Mesenchymal stem cell (in vitro differentiated cells and primary cell): ENCODE data around the gene HSPA9.

Experiments
- DNase-seq: peaks from one replicate; pipeline ENCODE4 v3.0.0-alpha.2; 2013
- H2AFZ ChIP-seq: one replicate; pipeline ENCODE4 v1.6.1; 2013; ENCODE audit warnings: low read depth, mild to moderate bottlenecking, control low read depth, inconsistent platforms, low read length, moderate library complexity
- H2AK5ac ChIP-seq: 2 replicates; pipeline ENCODE4 v1.6.1; 2013; ENCODE audit warnings: low read length, moderate library complexity, mild to moderate bottlenecking, inconsistent platforms; ENCODE audit not compliant: severe bottlenecking
- H2BK120ac ChIP-seq: one replicate; pipeline ENCODE4 v1.6.1; 2013; ENCODE audit warnings: low read depth, mild to moderate bottlenecking, inconsistent platforms, low read length, moderate library complexity
- H2BK12ac ChIP-seq, 2 experiments: one replicate each; pipeline ENCODE4 v1.6.1; 2013; ENCODE audit warnings: inconsistent platforms in 2 of 2, low read length in 2 of 2, mild to moderate bottlenecking in 2 of 2, moderate library complexity in 2 of 2, control low read depth in 1 of 2
- H2BK15ac ChIP-seq: one replicate; pipeline ENCODE4 v1.6.1; 2013; ENCODE audit warnings: mild to moderate bottlenecking, low read depth, inconsistent platforms; ENCODE audit not compliant: poor library complexity, severe bottlenecking
- H2BK5ac ChIP-seq: 2 replicates; pipeline ENCODE4 v1.6.1; 2013; ENCODE audit warnings: low read depth, mild to moderate bottlenecking, low read length, control low read depth, inconsistent platforms; ENCODE audit not compliant: poor library complexity, severe bottlenecking
- H3K14ac ChIP-seq, 2 experiments: one replicate each; pipeline ENCODE4 v1.6.1; 2013; ENCODE audit warnings: inconsistent platforms in 2 of 2, low read length in 2 of 2, control low read depth in 1 of 2, mild to moderate bottlenecking in 1 of 2, moderate library complexity in 1 of 2
- H3K18ac ChIP-seq, 2 experiments: one replicate each; pipeline ENCODE4 v1.6.1; 2013; ENCODE audit warnings: inconsistent platforms in 2 of 2, low read length in 2 of 2, control low read depth in 1 of 2, low read depth in 1 of 2, mild to moderate bottlenecking in 1 of 2
- H3K23ac ChIP-seq, 2 experiments: one replicate each; pipeline ENCODE4 v1.6.1; 2013; ENCODE audit warnings: inconsistent platforms in 2 of 2, low read length in 2 of 2, mild to moderate bottlenecking in 2 of 2, moderate library complexity in 2 of 2, control low read depth in 1 of 2
- H3K27ac ChIP-seq: 2 replicates; pipeline ENCODE4 v1.5.1; 2013; ENCODE audit warnings: mild to moderate bottlenecking, moderate library complexity, low read length, control low read depth, inconsistent platforms; ENCODE audit not compliant: poor library complexity, severe bottlenecking
- H3K27me3 ChIP-seq, 2 experiments: 2 replicates each; pipeline versions ENCODE4 v1.6.1 to v1.7.0; 2013; ENCODE audit warnings: low read length in 2 of 2, mild to moderate bottlenecking in 2 of 2, moderate library complexity in 2 of 2, control low read depth in 1 of 2, inconsistent platforms in 1 of 2; ENCODE audit not compliant: control insufficient read depth in 1 of 2, insufficient read depth in 1 of 2
- H3K36me3 ChIP-seq, 2 experiments: 2 replicates each; pipeline versions ENCODE4 v1.6.1 to v1.7.0; 2013; ENCODE audit warnings: low read length in 2 of 2, control low read depth in 1 of 2, inconsistent platforms in 1 of 2, low read depth in 1 of 2, mild to moderate bottlenecking in 1 of 2; ENCODE audit not compliant: insufficient read depth in 2 of 2, control insufficient read depth in 1 of 2
- H3K4ac ChIP-seq, 2 experiments: one replicate each; pipeline ENCODE4 v1.6.1; 2013; ENCODE audit warnings: inconsistent platforms in 2 of 2, low read length in 2 of 2, mild to moderate bottlenecking in 2 of 2, moderate library complexity in 2 of 2, control low read depth in 1 of 2, low read depth in 1 of 2
- H3K4me1 ChIP-seq: 2 replicates; pipeline ENCODE4 v1.6.1; 2013; ENCODE audit warnings: low read depth, low read length, control low read depth; ENCODE audit not compliant: control insufficient read depth, insufficient read depth
- H3K4me2 ChIP-seq: 2 replicates; pipeline ENCODE4 v1.6.1; 2013; ENCODE audit warnings: low read length, mild to moderate bottlenecking, inconsistent platforms; ENCODE audit not compliant: poor library complexity, severe bottlenecking
- H3K4me3 ChIP-seq, 2 experiments: 2 replicates each; pipeline versions ENCODE4 v1.5.1 to v1.7.0; 2013; ENCODE audit warnings: low read length in 2 of 2, mild to moderate bottlenecking in 2 of 2, control low read depth in 1 of 2, low read depth in 1 of 2; ENCODE audit not compliant: insufficient read depth in 1 of 2
- H3K79me1 ChIP-seq: replicated peaks from 2 replicates; pipeline ENCODE4 v1.6.1; 2013; ENCODE audit warnings: mild to moderate bottlenecking, control low read depth, low read length, inconsistent platforms; ENCODE audit not compliant: poor library complexity, severe bottlenecking
- H3K9ac ChIP-seq: 2 replicates; pipeline ENCODE4 v1.7.0; 2013; ENCODE audit warnings: mild to moderate bottlenecking, low read length, moderate library complexity
- H3K9me3 ChIP-seq: 2 replicates; pipeline ENCODE4 v1.7.0; 2013; ENCODE audit warnings: mild to moderate bottlenecking, low read length; ENCODE audit not compliant: control insufficient read depth
- H4K8ac ChIP-seq: one replicate; pipeline ENCODE4 v1.6.1; 2013; ENCODE audit warnings: inconsistent platforms, mild to moderate bottlenecking, low read length, moderate library complexity
- H4K91ac ChIP-seq: one replicate; pipeline ENCODE4 v1.6.1; 2013; ENCODE audit warnings: mild to moderate bottlenecking, low read length, inconsistent platforms
- WGBS: methylation state at CpG from one replicate; pipeline ENCODE4 v1.1.7; 2013; ENCODE audit warnings: mixed read lengths; 5-methylcytosine and 5-hydroxymethylcytosine counted together

The HSPA9 gene

GRCh38 chr5:138600446-138600845, 25.2 kb upstream of the HSPA9 start:
- H3K36me3 ChIP-seq: no peaks in the 10 kb centered on the region
- peak overlapping the region; percentile 60 for H2BK15ac ChIP-seq
- H4K91ac ChIP-seq: no peak overlapping the region
- no peak overlapping the region for H2AK5ac ChIP-seq
- H3K4me2 ChIP-seq: no peak overlapping the region
- no peak overlapping the region for H3K4ac ChIP-seq
- no peak overlapping the region for H4K8ac ChIP-seq
- no peak overlapping the region for H3K23ac ChIP-seq
- H2BK12ac ChIP-seq: peak overlapping the region; percentile 3 to 44
- H3K9ac ChIP-seq: no peak overlapping the region
- peaks cover 3% of the 10 kb centered on the region for H3K4me1 ChIP-seq
- no peak overlapping the region for H3K18ac ChIP-seq
- no peak for DNase-seq
- no peak overlapping the region for H2BK5ac ChIP-seq
- peaks cover 5 to 13% of the 10 kb centered on the region in 2 experiments for H3K27me3 ChIP-seq
- H3K79me1 ChIP-seq: no peaks in the 10 kb centered on the region
- no peak overlapping the region for H2AFZ ChIP-seq
- no peaks in the 10 kb centered on the region for H3K9me3 ChIP-seq
- no peak overlapping the region for H3K4me3 ChIP-seq
- WGBS: 99% methylated on average over 2 of the region's 3 CpGs
- H2BK120ac ChIP-seq: no peak overlapping the region
- no peak overlapping the region for H3K14ac ChIP-seq
- no peak overlapping the region for H3K27ac ChIP-seq

GRCh38 chr5:138597661-138598400, 22.6 kb upstream of the HSPA9 start:
- H2BK12ac ChIP-seq: no peak overlapping the region
- no peak overlapping the region for H2BK120ac ChIP-seq

DNA sequence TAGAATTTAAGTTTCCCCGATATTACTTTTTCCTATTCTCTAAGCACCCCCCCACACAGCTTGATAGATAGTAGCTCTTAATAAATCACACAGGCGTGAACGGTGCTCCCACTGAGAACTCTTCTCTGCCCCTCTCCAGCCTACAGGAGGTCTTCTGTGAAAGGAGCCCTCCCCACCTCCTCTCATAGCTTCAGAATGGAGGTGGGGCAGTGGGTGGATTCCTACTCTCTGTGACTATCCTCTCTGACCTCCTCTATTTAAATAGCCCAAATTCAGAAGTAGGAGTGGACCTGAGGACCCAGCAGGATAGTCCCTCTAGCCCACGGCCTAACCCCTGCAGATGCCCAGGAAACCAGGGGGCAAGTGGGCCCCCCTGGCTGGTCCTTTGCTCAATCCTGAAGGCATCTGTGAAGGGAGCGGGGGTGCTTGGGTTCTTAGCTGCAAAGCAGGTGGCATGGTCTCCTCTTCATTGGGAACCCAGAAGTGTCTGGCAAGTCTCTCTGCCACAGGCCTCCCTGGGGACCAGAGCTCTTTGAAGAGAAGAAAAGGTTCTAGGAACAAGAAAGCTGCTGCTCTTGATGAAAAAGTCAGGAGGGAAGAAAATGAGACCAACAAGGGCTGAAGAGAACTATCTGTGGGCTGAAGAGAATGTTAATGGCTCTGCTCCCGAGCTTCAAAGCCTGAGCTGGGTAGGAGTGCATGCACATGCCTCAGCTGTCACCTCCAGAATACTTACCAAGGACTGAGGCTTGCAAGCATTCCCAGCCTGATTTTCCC, 21.1 kb upstream of the HSPA9 start:
- no peak overlapping the region for H3K23ac ChIP-seq
- H2AK5ac ChIP-seq: no peak overlapping the region
- no peak for DNase-seq
- no peaks in the 10 kb centered on the region for H3K9me3 ChIP-seq
- H3K36me3 ChIP-seq: no peaks in the 10 kb centered on the region
- H3K9ac ChIP-seq: no peak overlapping the region
- no peak overlapping the region for H2BK5ac ChIP-seq
- no peak overlapping the region for H4K91ac ChIP-seq
- H3K18ac ChIP-seq: no peak overlapping the region
- no peak overlapping the region for H2BK15ac ChIP-seq
- no peak overlapping the region for H3K14ac ChIP-seq
- no peak overlapping the region for H3K27ac ChIP-seq
- no peak overlapping the region for H4K8ac ChIP-seq
- H2BK12ac ChIP-seq: no peak overlapping the region
- H3K4me2 ChIP-seq: no peak overlapping the region
- H3K79me1 ChIP-seq: no peaks in the 10 kb centered on the region
- H3K4me1 ChIP-seq: no peaks in the 10 kb centered on the region
- peaks cover 5 to 9% of the 10 kb centered on the region in 2 experiments for H3K27me3 ChIP-seq
- H2AFZ ChIP-seq: no peak overlapping the region
- 79% methylated on average over 3 of the region's 6 CpGs for WGBS
- H2BK120ac ChIP-seq: no peak overlapping the region
- H3K4me3 ChIP-seq: no peak overlapping the region
- no peak overlapping the region for H3K4ac ChIP-seq

More at GRCh38 chr5:138597661-138598400, 22.6 kb upstream of the HSPA9 start:
- 83% methylated on average over 9 of the region's 9 CpGs for WGBS
- H3K9ac ChIP-seq: no peak overlapping the region
- H2BK15ac ChIP-seq: no peak overlapping the region
- H2AK5ac ChIP-seq: no peak overlapping the region
- no peaks in the 10 kb centered on the region for H3K79me1 ChIP-seq
- no peak overlapping the region for H3K27ac ChIP-seq
- peak overlapping the region in 1 of 2 experiments; percentile 1 for H3K4ac ChIP-seq
- H3K4me1 ChIP-seq: no peaks in the 10 kb centered on the region
- H3K9me3 ChIP-seq: no peaks in the 10 kb centered on the region
- no peak overlapping the region for H4K91ac ChIP-seq
- no peak overlapping the region for H2AFZ ChIP-seq
- peak; percentile 44 for DNase-seq
- H3K23ac ChIP-seq: no peak overlapping the region
- peaks cover 5 to 9% of the 10 kb centered on the region in 2 experiments for H3K27me3 ChIP-seq
- H3K4me2 ChIP-seq: no peak overlapping the region
- H3K36me3 ChIP-seq: no peaks in the 10 kb centered on the region
- no peak overlapping the region for H3K14ac ChIP-seq
- H4K8ac ChIP-seq: no peak overlapping the region
- H2BK5ac ChIP-seq: no peak overlapping the region
- no peak overlapping the region for H3K18ac ChIP-seq
- no peak overlapping the region for H3K4me3 ChIP-seq

GRCh38 chr5:138595180-138595795, 20.1 kb upstream of the HSPA9 start:
- no peaks in the 10 kb centered on the region for H3K79me1 ChIP-seq
- no peak overlapping the region for H2BK5ac ChIP-seq
- no peak overlapping the region for H3K4ac ChIP-seq
- H3K27me3 ChIP-seq: peaks cover 5 to 9% of the 10 kb centered on the region in 2 experiments
- H3K36me3 ChIP-seq: no peaks in the 10 kb centered on the region
- H3K4me1 ChIP-seq: no peaks in the 10 kb centered on the region
- no peak overlapping the region for H3K4me3 ChIP-seq
- H2BK15ac ChIP-seq: no peak overlapping the region
- H3K9me3 ChIP-seq: no peaks in the 10 kb centered on the region
- no peak for DNase-seq
- H4K8ac ChIP-seq: no peak overlapping the region
- no peak overlapping the region for H2AFZ ChIP-seq
- H2BK120ac ChIP-seq: no peak overlapping the region
- no peak overlapping the region for H2AK5ac ChIP-seq
- H3K27ac ChIP-seq: no peak overlapping the region
- no peak overlapping the region for H3K18ac ChIP-seq
- H4K91ac ChIP-seq: no peak overlapping the region
- H3K23ac ChIP-seq: no peak overlapping the region
- H3K4me2 ChIP-seq: no peak overlapping the region
- H2BK12ac ChIP-seq: no peak overlapping the region
- H3K14ac ChIP-seq: no peak overlapping the region
- WGBS: 73% methylated on average over 3 of the region's 4 CpGs
- H3K9ac ChIP-seq: no peak overlapping the region
